Measurements from ENCODE around the gene FAM120B.

Gene FAM120B

DNA sequence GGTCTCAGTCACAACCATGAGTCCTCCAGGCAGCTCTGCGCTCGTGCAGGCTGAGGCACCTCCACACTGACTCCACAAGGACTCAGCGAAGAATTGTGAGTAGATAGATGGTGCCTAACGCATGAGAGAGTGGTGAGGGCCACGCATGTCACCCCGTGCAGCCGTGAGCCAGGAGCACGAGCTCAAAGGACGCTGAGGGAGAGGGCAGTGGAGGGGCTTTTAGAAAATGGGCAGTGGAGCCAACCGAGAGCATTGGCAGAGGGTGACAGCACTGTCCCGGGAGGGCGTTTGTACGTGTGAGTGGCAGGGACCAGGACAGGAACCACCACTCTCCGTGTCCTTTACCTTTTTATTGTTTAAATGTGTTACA is 141.0 kb downstream of the FAM120B start:
- no peak for DNase-seq (ENCODE audit: insufficient read length)
- no peak for TF ChIP-seq TAF1 (IDR thresholded peaks at IDR 0.05; ENCODE audit: borderline replicate concordance, low read depth, low read length)
- no peak for TF ChIP-seq POLR2A (IDR thresholded peaks at IDR 0.05; ENCODE audit: low read depth, low read length)
- no peak for TF ChIP-seq POLR2AphosphoS5 (IDR thresholded peaks at IDR 0.05; ENCODE audit: low read depth, low read length)
- FAIRE-seq, result no peak

DNA sequence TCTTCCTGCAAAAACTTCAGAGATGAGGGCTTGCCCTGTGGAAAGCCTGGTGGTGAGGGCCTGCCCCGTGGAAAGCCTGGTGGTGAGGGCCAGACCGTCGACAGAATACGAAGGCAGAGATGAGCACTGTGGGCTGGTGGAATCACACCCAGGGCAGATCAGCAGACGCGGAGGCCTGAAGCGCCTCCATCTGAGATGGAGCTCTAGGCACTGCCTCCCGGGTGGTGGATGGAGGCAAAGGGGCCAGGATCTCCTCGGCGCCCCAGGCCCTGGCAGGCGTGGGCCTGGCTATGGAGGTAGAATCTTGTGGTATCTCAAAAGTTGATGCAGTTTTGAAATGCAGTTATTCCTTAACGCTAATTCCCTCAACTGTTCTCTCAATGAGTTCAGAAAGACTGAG is 141.8 kb downstream of the FAM120B start:
- FAIRE-seq, result no peak
- TF ChIP-seq TAF1 (IDR thresholded peaks at IDR 0.05; ENCODE audit: borderline replicate concordance, low read depth, low read length), result no peak
- no peak for TF ChIP-seq POLR2AphosphoS5 (IDR thresholded peaks at IDR 0.05; ENCODE audit: low read depth, low read length)
- TF ChIP-seq POLR2A (IDR thresholded peaks at IDR 0.05; ENCODE audit: low read depth, low read length), result no peak

DNA sequence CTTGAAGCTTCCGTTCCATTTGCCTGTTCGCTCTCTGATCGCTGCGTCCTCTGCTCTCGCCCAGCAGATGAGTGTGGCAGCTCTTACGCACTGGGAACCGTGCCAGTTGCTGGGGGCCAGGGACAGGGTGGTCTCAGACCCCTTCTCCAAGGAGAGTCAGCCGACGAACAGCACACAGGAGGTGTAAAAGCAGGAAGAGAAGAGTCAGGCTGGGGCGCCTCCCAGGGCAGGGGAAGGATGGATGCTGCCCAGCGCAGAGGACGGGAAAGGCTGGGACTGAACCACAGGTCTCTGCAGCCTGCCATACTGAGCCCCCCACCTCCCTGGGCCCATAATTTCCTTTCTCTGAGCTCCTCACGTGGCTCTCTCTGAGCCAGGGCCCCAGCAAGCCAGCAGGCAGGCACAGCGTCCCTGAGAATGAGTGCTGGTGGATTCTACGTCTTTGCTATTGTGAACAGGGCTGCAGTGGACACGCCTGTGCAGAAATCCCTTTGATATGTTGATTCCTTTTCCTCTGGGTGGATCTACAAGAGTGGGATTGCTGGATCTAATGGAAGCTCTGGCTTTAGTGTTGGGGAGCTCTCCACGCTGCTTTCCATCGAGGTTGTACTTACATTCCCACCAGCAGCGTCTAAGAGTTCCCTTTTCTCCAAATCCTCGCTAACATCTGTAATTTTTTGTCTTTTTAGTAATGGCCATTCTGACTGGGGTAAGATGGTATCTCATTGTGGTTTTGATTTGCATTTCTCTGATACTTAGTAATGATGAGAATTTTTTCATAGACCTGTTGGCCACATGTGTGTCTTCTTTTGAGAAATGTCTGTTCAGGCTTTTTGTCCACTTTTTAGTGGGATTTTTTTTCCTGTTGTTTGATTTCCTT is 142.4 kb downstream of the FAM120B start:
- no peak for TF ChIP-seq POLR2A (IDR thresholded peaks at IDR 0.05; ENCODE audit: low read depth, low read length)
- TF ChIP-seq TAF1 (IDR thresholded peaks at IDR 0.05; ENCODE audit: borderline replicate concordance, low read depth, low read length), result no peak
- no peak for TF ChIP-seq POLR2AphosphoS5 (IDR thresholded peaks at IDR 0.05; ENCODE audit: low read depth, low read length)
- no peak for DNase-seq (ENCODE audit: insufficient read length)
- no peak for FAIRE-seq

More for the DNA sequence above, 141.8 kb downstream of the FAM120B start:
- no peak for DNase-seq (ENCODE audit: insufficient read length)

DNA sequence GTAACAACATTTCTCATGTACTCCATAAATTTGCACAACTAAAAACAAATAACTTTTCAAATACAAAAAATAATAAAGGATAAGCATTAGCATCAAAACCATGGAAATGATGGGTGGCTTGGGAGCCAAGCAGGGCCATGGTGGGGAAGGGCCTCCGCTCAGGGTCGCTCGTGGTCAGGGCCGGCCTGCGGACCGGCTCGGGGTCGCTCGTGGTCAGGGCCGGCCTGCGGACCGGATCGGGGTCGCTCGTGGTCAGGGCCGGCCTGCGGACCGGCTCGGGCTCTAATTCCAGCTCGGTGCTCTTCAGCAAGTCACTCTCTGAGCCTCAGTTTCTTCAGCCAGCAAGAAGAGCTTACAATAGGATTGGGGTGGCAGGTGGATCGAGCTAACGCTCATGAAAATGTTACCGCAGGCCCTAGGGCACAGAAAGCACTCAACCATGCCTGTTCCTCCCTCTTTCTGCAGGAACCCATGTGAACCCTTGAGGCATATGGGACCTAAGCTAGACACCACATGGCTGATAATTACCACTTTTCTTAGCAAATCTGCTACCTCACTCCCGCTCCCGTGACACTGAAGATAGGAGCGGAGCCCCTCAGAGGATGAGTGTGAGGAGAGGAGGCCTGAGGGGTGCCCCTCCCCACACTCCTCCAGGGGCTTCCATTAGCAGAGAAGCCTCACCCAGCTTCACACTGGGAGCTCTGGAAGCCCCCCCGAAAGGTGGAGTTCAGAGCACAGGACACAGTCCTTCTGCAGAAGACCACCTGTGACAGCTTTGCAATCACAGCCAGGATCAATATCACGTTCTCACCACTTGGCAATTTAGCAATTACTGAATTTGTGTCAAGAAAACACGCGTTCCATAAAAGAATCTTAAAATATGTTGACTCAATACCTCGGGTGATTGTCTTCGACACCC is 143.5 kb downstream of the FAM120B start:
- no peak for FAIRE-seq
- no peak for DNase-seq (ENCODE audit: insufficient read length)

DNA sequence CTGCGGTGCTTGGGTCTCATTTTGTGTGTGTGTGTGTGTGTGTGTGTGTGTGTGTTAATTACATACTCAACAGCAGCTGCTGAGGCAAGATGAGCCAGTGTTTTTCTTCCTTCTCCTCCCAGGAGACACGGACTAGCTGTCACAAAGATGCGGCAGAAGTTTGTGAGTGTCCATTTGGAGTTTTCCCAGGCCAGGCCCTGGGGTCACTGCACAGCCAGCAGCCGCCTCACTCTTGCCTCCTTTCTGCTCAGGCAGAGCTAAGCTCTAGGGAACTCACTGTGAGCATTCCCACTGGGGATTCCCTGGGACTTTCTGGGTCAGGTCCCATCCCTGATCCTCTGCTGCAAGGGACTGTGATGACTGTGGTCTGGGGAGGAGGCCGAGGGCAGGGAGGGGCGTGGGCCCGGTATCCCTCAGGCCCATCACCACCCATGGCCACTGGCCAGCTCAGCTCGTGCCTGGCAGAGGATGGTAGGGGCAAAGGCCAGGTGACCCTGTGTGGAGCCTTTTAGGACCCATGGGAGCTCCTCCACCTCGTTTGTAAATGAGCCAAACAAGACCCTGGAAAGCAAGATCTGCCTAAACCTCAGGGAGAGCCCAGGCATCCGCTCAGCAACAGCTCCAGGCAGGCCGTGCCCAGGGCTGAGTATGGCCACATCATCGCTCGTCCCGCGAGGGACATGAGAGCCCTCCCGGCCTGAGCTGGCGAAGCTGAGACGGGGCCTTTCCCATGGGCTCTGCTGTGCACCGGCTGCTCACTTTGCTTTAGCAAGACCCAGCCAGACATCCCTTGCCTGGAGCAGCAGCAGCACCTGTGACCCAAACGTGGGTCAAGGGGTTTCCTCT is 144.6 kb downstream of the FAM120B start:
- TF ChIP-seq POLR2AphosphoS5 (IDR thresholded peaks at IDR 0.05; ENCODE audit: low read depth, low read length) (no peak), POLR2A (IDR thresholded peaks at IDR 0.05; ENCODE audit: low read depth, low read length) (no peak), TAF1 (IDR thresholded peaks at IDR 0.05; ENCODE audit: borderline replicate concordance, low read depth, low read length) (no peak)
- no peak for FAIRE-seq
- no peak for DNase-seq (ENCODE audit: insufficient read length)

More for the DNA sequence above, 143.5 kb downstream of the FAM120B start:
- no peak for TF ChIP-seq POLR2A (IDR thresholded peaks at IDR 0.05; ENCODE audit: low read depth, low read length)
- TF ChIP-seq POLR2AphosphoS5 (IDR thresholded peaks at IDR 0.05; ENCODE audit: low read depth, low read length), result no peak
- no peak for TF ChIP-seq TAF1 (IDR thresholded peaks at IDR 0.05; ENCODE audit: borderline replicate concordance, low read depth, low read length)

DNA sequence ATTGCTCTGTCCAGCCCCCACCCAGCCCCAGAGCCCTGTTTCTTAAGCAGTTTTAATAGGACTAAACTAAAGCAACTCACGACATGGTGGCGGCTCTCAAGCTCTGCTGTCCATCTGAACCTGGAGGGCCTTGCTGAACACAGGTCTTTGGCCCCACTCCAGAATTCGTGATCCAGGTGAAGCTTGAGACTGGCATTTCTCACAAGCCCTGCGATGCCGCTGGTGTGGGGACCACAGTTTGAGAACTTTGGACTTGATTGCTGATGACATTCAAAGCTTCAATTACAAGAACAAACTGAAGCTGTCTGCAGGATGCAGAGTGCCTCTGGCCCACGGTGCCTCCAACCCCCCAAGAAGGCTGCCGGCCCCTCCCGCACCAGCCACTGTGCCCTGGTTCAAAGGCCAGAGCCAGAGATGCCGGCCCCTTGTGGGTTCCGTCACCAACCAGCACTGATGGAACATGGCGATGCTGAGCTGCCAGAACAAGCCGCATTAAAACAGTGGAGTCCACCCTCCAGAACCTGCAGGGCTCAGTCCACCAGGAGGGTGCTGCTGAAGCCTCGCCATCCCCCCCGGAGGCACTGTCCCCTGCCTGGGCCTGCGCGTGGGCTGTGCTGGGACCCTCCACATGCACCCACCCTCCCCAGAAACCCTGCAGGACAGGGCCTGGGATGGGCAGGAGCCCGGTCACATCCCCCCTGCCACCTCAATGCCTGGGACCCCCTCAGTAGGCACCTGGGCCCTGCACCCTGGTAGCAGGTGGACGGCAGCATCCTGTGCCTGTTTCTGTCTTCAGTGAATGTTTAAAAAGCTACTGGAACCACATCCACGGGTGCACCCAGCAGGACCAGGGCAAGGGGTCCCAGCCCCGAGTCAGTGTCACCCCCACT is 145.4 kb downstream of the FAM120B start:
- no peak for DNase-seq (ENCODE audit: insufficient read length)
- TF ChIP-seq TAF1 (IDR thresholded peaks at IDR 0.05; ENCODE audit: borderline replicate concordance, low read depth, low read length) (no peak), POLR2A (IDR thresholded peaks at IDR 0.05; ENCODE audit: low read depth, low read length) (no peak), POLR2AphosphoS5 (IDR thresholded peaks at IDR 0.05; ENCODE audit: low read depth, low read length) (no peak)
- FAIRE-seq, result no peak

DNA sequence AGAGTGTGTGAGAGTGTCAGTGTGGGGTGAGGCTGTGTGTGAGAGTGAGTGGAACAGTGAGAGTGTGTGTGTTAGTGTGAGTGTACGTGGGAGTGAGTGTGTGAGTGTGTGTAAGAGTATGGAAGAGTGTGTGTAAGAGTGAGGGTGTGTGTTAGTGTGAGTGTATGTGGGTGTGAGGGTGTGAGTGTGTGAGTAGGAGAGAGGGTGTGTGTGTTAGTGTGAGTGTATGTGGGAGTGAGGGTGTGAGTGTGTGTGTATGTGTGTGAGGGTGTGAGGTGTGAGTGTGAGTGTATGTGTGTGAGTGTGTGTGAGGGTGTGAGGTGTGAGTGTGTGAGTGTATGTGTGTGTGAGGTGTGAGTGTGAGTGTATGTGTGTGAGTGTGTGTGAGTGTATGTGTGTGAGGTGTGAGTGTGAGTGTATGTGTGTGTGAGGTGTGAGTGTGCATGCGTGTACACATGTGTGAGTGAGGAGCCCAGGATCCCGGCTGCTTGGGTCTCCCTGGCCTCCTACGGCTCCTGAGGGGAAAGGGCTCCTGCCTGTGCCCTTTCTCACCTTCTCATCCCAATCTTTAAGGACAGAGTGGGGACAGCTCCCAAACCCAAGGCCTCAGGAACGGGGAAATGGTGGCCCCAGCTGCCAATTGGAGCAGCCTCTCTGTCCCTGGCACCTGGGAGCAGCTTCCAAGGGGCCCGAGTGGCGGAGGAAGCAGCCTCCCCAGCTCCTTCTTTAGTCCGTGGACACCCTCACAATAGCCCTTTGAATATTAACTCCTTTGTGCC is 146.4 kb downstream of the FAM120B start:
- TF ChIP-seq POLR2A (IDR thresholded peaks at IDR 0.05; ENCODE audit: low read depth, low read length) (no peak), POLR2AphosphoS5 (IDR thresholded peaks at IDR 0.05; ENCODE audit: low read depth, low read length) (no peak), TAF1 (IDR thresholded peaks at IDR 0.05; ENCODE audit: borderline replicate concordance, low read depth, low read length) (no peak)
- FAIRE-seq (no peak), DNase-seq (ENCODE audit: insufficient read length) (no peak)

DNA sequence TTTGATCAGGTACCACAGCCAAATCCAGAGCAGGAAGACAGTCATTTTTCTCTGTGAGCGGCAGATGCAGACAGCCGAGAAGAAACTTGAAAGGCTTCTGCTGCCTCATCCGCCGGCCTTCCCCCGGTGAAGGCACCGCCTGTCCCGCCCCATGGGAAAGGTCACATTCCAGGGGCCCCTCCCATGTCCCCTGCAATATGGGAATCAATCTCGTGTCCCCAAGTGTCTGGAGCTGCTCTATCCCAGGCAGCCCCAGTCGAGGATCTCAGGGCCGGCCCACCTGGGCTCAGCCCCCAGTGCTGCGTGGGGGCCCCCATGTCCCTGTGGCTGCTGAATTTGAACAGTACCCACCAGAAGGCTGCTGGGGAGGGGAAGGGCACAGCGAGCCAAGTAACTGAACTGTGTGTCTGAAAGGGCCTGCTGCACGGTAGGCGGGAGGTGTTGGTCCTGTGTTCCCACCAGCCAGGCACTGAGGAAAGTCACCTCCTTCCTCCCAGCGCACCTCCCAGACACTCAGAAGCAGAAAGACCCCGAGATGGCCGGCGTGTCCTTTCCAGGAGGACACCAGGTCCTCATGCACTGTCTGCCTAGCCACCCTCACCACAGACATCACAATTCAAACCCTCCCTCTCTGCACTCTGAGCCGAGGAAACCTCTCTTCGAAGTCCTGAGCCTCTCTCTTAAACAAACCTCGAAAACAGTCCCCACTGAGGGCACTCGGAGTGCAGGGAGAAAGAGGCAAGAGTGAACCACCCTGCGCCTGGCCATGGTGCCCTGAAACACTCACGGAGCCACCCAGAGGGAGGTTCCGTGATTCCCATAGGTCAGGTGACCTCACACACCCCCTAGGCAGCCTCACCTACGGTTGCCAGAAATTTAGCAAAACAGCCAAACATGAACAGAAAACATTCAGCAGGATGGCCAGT is 147.3 kb downstream of the FAM120B start:
- TF ChIP-seq POLR2A (IDR thresholded peaks at IDR 0.05; ENCODE audit: low read depth, low read length) (no peak), TAF1 (IDR thresholded peaks at IDR 0.05; ENCODE audit: borderline replicate concordance, low read depth, low read length) (no peak), POLR2AphosphoS5 (IDR thresholded peaks at IDR 0.05; ENCODE audit: low read depth, low read length) (no peak)
- no peak for FAIRE-seq
- DNase-seq (ENCODE audit: insufficient read length), result no peak

All from GM12892 (cell line).